HepG2 (cell line): ENCODE data around the gene MORN3. TPM values are rescaled to one million over a fixed set of nuclear protein-coding genes. Genes with fewer than 3 reads are reported as not detected.

Experiments used
- ATAC-seq: fragments of 200-7000 bp; cut with Tn5 transposase; 3 replicates; pipeline ENCODE4 v1.9.1; 2020; ENCODE audit warnings: mild to moderate bottlenecking, moderate library complexity
- BruUV-seq: library from RNA; stranded (reverse); fragments of 400-500 nt; replicated peaks from 2 replicates; lab custom pipeline; 2021; lab: Mats Ljungman, UMichigan
- CTCF ChIA-PET: fragments of 300-600 bp; formaldehyde crosslinking; extraction: SDS; loops from one replicate; lab custom pipeline; 2021; ENCODE audit warnings: low total read pairs, inconsistent platforms, low intra/inter-chr PET ratio; lab: Yijun Ruan, JAX
- POLR2A ChIA-PET: fragments of 350-600 bp; sonication (Branson Sonifier 250); formaldehyde crosslinking; loops from one replicate; lab custom pipeline; 2020; ENCODE audit warnings: antibody characterized with exemption, inconsistent platforms; lab: Yijun Ruan, JAX
- DNase-seq: peaks from one replicate; pipeline ENCODE4 v3.0.0-alpha.2; 2015; ENCODE audit warnings: low spot score
- FAIRE-seq: peaks from 3 replicates; lab custom pipeline; 2011; peaks lifted over from hg19 to GRCh38; lab: Jason Lieb, UNC
- H2AFZ ChIP-seq: one replicate; pipeline ENCODE4 v1.6.1; 2011; ENCODE audit warnings: low read length, inconsistent platforms
- H3K27ac ChIP-seq: fragments of 300-600 bp; 3 replicates; pipeline ENCODE4 v1.8.0; 2011; ENCODE audit warnings: mixed run types, mild to moderate bottlenecking, mixed read lengths, low read length, inconsistent platforms; ENCODE audit not compliant: insufficient read depth; ENCODE audit errors: extremely low read length
- H3K27me3 ChIP-seq, 2 experiments: fragments of 200-600 bp in 1 of 2; 2 replicates in 1 of 2; 3 replicates in 1 of 2; pipeline versions ENCODE4 v1.6.0 to v1.8.0; 2011; ENCODE audit warnings: low read length in 2 of 2, mild to moderate bottlenecking in 2 of 2, moderate library complexity in 2 of 2, inconsistent platforms in 1 of 2; ENCODE audit not compliant: insufficient read depth in 2 of 2, control insufficient read depth in 1 of 2
- H3K36me3 ChIP-seq, 2 experiments: fragments of 200-600 bp in 1 of 2; replicated peaks in 1 of 2; 2 replicates in 1 of 2; 3 replicates in 1 of 2; pipeline versions ENCODE4 v1.5.1 to v1.8.0; 2011; ENCODE audit warnings: low read length in 2 of 2, inconsistent platforms in 1 of 2; ENCODE audit not compliant: insufficient read depth in 2 of 2, control insufficient read depth in 1 of 2
- H3K4me1 ChIP-seq: 2 replicates; pipeline ENCODE4 v1.5.1; 2012; ENCODE audit warnings: low read length, inconsistent platforms; ENCODE audit not compliant: insufficient read depth
- H3K4me2 ChIP-seq: 2 replicates; pipeline ENCODE4 v1.6.0; 2011; ENCODE audit warnings: low read depth, low read length, inconsistent platforms
- H3K4me3 ChIP-seq, 3 experiments: fragments of 200-600 bp in 1 of 3; sonication (generic), shearing (Covaris generic) in 1 of 3; replicated peaks in 1 of 3; 2 replicates each; pipeline ENCODE4 v1.5.1; 2011 to 2016; ENCODE audit warnings: low read length in 3 of 3, inconsistent platforms in 2 of 3, low read depth in 2 of 3, mild to moderate bottlenecking in 2 of 3, control low read depth in 1 of 3, mixed read lengths in 1 of 3; ENCODE audit not compliant: insufficient read depth in 1 of 3
- H3K79me2 ChIP-seq: one replicate; pipeline ENCODE4 v1.6.1; 2011; ENCODE audit warnings: low read length, inconsistent platforms; ENCODE audit not compliant: insufficient read depth
- H3K9ac ChIP-seq: 2 replicates; pipeline ENCODE4 v1.6.0; 2011; ENCODE audit warnings: mild to moderate bottlenecking, low read depth, low read length, inconsistent platforms; ENCODE audit not compliant: insufficient read depth
- H3K9me3 ChIP-seq: 2 replicates; pipeline ENCODE4 v1.5.1; 2012; ENCODE audit warnings: mild to moderate bottlenecking, low read length
- H4K20me1 ChIP-seq: 2 replicates; pipeline ENCODE4 v1.6.0; 2011; ENCODE audit warnings: inconsistent platforms, mild to moderate bottlenecking, low read length, moderate library complexity; ENCODE audit not compliant: insufficient read depth
- AHDC1 ChIP-seq: sonication (generic); formaldehyde crosslinking; IDR thresholded peaks from 2 replicates; pipeline ENCODE4 v1.5.1; 2020; ENCODE audit warnings: mild to moderate bottlenecking, missing genetic modification reagents, borderline replicate concordance
- CERS6 ChIP-seq: sonication (generic); formaldehyde crosslinking; IDR thresholded peaks from 2 replicates; pipeline ENCODE4 v1.5.0; 2020; ENCODE audit warnings: missing genetic modification reagents
- MED8 ChIP-seq: sonication (generic); formaldehyde crosslinking; IDR thresholded peaks from 2 replicates; pipeline ENCODE4 v1.8.1; 2023; ENCODE audit warnings: mild to moderate bottlenecking, missing genetic modification reagents; ENCODE audit not compliant: insufficient replicate concordance
- MYPOP ChIP-seq: sonication (generic); formaldehyde crosslinking; IDR thresholded peaks from 2 replicates; pipeline ENCODE4 v1.8.1; 2023; ENCODE audit warnings: mild to moderate bottlenecking, moderate library complexity, missing genetic modification reagents
- STAT6 ChIP-seq: sonication (generic); formaldehyde crosslinking; IDR thresholded peaks from 2 replicates; pipeline ENCODE4 v1.4.0; 2020; ENCODE audit warnings: missing genetic modification reagents, mild to moderate bottlenecking, borderline replicate concordance
- ZNF143 ChIP-seq: sonication (generic); formaldehyde crosslinking; IDR thresholded peaks from 2 replicates; pipeline ENCODE4 v1.4.0; 2020; ENCODE audit warnings: missing genetic modification reagents
- ZNF263 ChIP-seq: sonication (generic); formaldehyde crosslinking; IDR thresholded peaks from 2 replicates; pipeline ENCODE4 v1.4.0; 2020; ENCODE audit warnings: missing genetic modification reagents
- ZNF510 ChIP-seq: sonication (generic); formaldehyde crosslinking; IDR thresholded peaks from 2 replicates; pipeline ENCODE4 v1.4.0; 2020; ENCODE audit warnings: low read depth, mild to moderate bottlenecking, missing genetic modification reagents
- ZNF557 ChIP-seq: sonication (generic); formaldehyde crosslinking; IDR thresholded peaks from 2 replicates; pipeline ENCODE4 v1.4.0; 2020; ENCODE audit warnings: missing genetic modification reagents
- WGBS: methylation state at CpG from one replicate; pipeline ENCODE4 v1.1.6; 2017; ENCODE audit warnings: low lambda C conversion rate; 5-methylcytosine and 5-hydroxymethylcytosine counted together
- in situ Hi-C: cut with HindIII; loops from 2 replicates; pipeline ENCODE4 v1.10.0; 2017; ENCODE audit warnings: low pct_unique_long_range_greater_than_20kb; ENCODE audit not compliant: extremely low pct_ligation_motif_present
- intact Hi-C: fragments of 100-400 bp; cut with micrococcal nuclease; formaldehyde crosslinking; loops from one replicate; pipeline ENCODE4 v1.10.0; 2022; ENCODE audit not compliant: unreplicated experiment
- polyA plus RNA-seq, 8 experiments: library from polyadenylated mRNA; depleted of rRNA in 3 of 8; stranded (reverse) in 7 of 8; unstranded in 1 of 8; fragments of >200 nt; fragmentation: Illumina TruSeq in 4 of 8; extraction: Trizol in 4 of 8; gene quantifications; 2 replicates each; pipeline versions ENCODE4 v1.2.1 to v1.2.3, GENCODE V29; 2011 to 2016; ENCODE audit warnings: low read depth in 4 of 8, missing spikeins in 1 of 8, mixed read lengths in 1 of 8; ENCODE audit not compliant: insufficient read depth in 1 of 8
- total RNA-seq, 5 experiments: library from RNA; depleted of rRNA; stranded (reverse); fragments of >200 nt; fragmentation: Illumina TruSeq; extraction: Trizol; gene quantifications; 2 replicates each; pipeline ENCODE4 v1.2.3, GENCODE V29; 2016; ENCODE audit warnings: low read depth in 1 of 5

The MORN3 gene
- total and polyA plus RNA-seq, 2 of the 13 experiments (the other 11 are each of a cell fraction or from before 2014, with no cell fraction given), result 1.1 to 2.0 TPM

GRCh38 chr12:121717041-121717699 lies 47.7 kb upstream of the MORN3 start (continued):
- no peak for TF ChIP-seq CERS6 (CRISPR knock-in tag)
- TF ChIP-seq MED8 (CRISPR knock-in tag), result no peak

GRCh38 chr12:121715862-121716435 lies 46.5 kb upstream of the MORN3 start:
- POLR2A ChIA-PET, result interaction anchor here (0.6 kb wide), 1 partner anchor 66 kb away, joined by 3 read pairs; no protein-coding TSS in a partner anchor
- TF ChIP-seq ZNF510 (CRISPR knock-in tag) (no peak), ZNF263 (CRISPR knock-in tag) (peak; percentile 89), ZNF557 (no peak), STAT6 (no peak), AHDC1 (CRISPR knock-in tag) (no peak), MYPOP (no peak), ZNF143 (CRISPR knock-in tag) (no peak)

More at GRCh38 chr12:121715862-121716435, 46.5 kb upstream of the MORN3 start:
- no peaks in the 10 kb centered on the region; a peak in 1 of 5 replicates for H3K27me3 ChIP-seq
- H3K4me3 ChIP-seq, result no peak overlapping the region
- WGBS, result 77% methylated on average over 6 of the region's 6 CpGs
- DNase-seq, result no peak
- peaks cover 20% of the 10 kb centered on the region for H3K79me2 ChIP-seq
- H2AFZ ChIP-seq, result no peak overlapping the region
- no TSS peak for BruUV-seq
- no peak for ATAC-seq
- H3K27ac ChIP-seq, result no peak overlapping the region
- in situ Hi-C loops (no loop called here), intact Hi-C loops (no loop called here)
- no peaks in the 10 kb centered on the region for H4K20me1 ChIP-seq
- CTCF ChIA-PET, result no interaction called here
- no peak overlapping the region; the same call in 1 of the 2 replicates for H3K4me2 ChIP-seq
- FAIRE-seq, result no peak
- peaks cover 48% of the 10 kb centered on the region for H3K4me1 ChIP-seq
- H3K36me3 ChIP-seq, result no peaks in the 10 kb centered on the region; a peak in 1 of 5 replicates
- no peaks in the 10 kb centered on the region for H3K9me3 ChIP-seq
- no peak overlapping the region for H3K9ac ChIP-seq
